Testis (tissue), 2 donors: ENCODE data around the gene ZBTB5.

Source experiments
- CTCF ChIP-seq, 3 experiments: fragments of 450-650 bp in 2 of 3; fragments of 200-600 bp in 1 of 3; sonication (generic) in 1 of 3; IDR thresholded peaks; one replicate each; pipeline ENCODE4 v1.5.1; 2016 to 2019; ENCODE audit warnings: antibody characterized with exemption in 3 of 3, mild to moderate bottlenecking in 2 of 3, moderate library complexity in 1 of 3
- POLR2A ChIP-seq: fragments of 450-650 bp; IDR thresholded peaks from one replicate; pipeline ENCODE4 v1.6.1; 2017; ENCODE audit warnings: antibody characterized with exemption, mild to moderate bottlenecking, moderate library complexity

DNA sequence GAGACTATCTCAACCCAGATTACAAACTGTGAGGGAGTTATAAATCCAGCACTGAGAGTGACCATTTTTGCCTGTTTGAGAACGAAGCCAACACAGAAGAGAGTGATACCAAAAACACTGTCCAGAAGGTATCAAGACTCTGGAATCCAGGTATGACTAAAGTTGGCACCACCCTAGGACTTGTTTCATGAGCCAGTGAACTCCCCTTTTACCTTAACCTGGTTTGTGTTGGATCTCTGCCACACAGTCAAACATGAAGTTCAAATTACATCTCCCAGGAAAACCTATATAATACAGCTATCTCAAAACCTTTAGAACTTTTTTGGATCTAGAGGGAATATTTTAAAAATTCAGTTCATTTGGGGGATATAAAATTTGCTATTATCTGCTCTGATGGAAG is 11.4 kb downstream of the ZBTB5 start:
- no peak for TF ChIP-seq CTCF (IDR thresholded peaks at IDR 0.05)
- no peak for TF ChIP-seq POLR2A
